HG03558 (cell line): ENCODE results near the gene CNTNAP2.

Source experiments
- ATAC-seq: cut with Tn5 transposase; IDR thresholded peaks from one replicate; pipeline ENCODE4 v1.9.1; 2021; ENCODE audit warnings: moderate number of reproducible peaks; ENCODE audit not compliant: unreplicated experiment; ENCODE audit errors: extremely low read depth

The CNTNAP2 gene

GRCh38 chr7:147818317-147818716 is 1701.7 kb downstream of the CNTNAP2 start:
- no peak for ATAC-seq

- no peak for ATAC-seq
These were observed 1708.1 kb downstream of the CNTNAP2 start for GRCh38 chr7:147824671-147825070.

- no peak for ATAC-seq
These were observed 1712.4 kb downstream of the CNTNAP2 start for GRCh38 chr7:147829016-147829415.

GRCh38 chr7:147833557-147833956 is 1717.0 kb downstream of the CNTNAP2 start:
- ATAC-seq, result no peak

GRCh38 chr7:147833970-147834369 is 1717.4 kb downstream of the CNTNAP2 start:
- no peak for ATAC-seq

GRCh38 chr7:147852833-147853232 is 1736.2 kb downstream of the CNTNAP2 start:
- no peak for ATAC-seq

GRCh38 chr7:147857152-147858140 is 1740.8 kb downstream of the CNTNAP2 start:
- no peak for ATAC-seq

GRCh38 chr7:147858421-147858820 is 1741.8 kb downstream of the CNTNAP2 start:
- no peak for ATAC-seq

GRCh38 chr7:147859033-147859432 is 1742.4 kb downstream of the CNTNAP2 start:
- ATAC-seq, result no peak

- ATAC-seq, result no peak
These were observed 1742.9 kb downstream of the CNTNAP2 start for GRCh38 chr7:147859486-147859885.

GRCh38 chr7:147861058-147861716 is 1744.6 kb downstream of the CNTNAP2 start:
- ATAC-seq, result no peak

- no peak for ATAC-seq
These were observed 1745.3 kb downstream of the CNTNAP2 start for GRCh38 chr7:147861945-147862344.

- no peak for ATAC-seq
These were observed 1752.9 kb downstream of the CNTNAP2 start for GRCh38 chr7:147869456-147869855.

GRCh38 chr7:147878912-147879661 is 1762.5 kb downstream of the CNTNAP2 start:
- ATAC-seq, result no peak

GRCh38 chr7:147885869-147886268 is 1769.3 kb downstream of the CNTNAP2 start:
- no peak for ATAC-seq

- no peak for ATAC-seq
These were observed 1777.7 kb downstream of the CNTNAP2 start for GRCh38 chr7:147894271-147894670.

GRCh38 chr7:147896121-147896520 is 1779.5 kb downstream of the CNTNAP2 start:
- no peak for ATAC-seq

GRCh38 chr7:147903536-147904218 is 1787.1 kb downstream of the CNTNAP2 start:
- ATAC-seq, result no peak

GRCh38 chr7:147904219-147904576 is 1787.6 kb downstream of the CNTNAP2 start:
- ATAC-seq, result no peak
